Stimulated activated CD8-positive, alpha-beta memory T cell treated with anti-CD3 and anti-CD28 coated beads, Interleukin-7, amount 100 ng/mL, for 4 hours (primary cell): ENCODE measurements around the gene OS9.
A peak's percentile ranks its signal among the peaks of the same experiment; 100 is the strongest.

Source experiments
- DNase-seq, 2 donors: peaks; one replicate each; pipeline ENCODE4 v3.0.0-alpha.2; 2020; ENCODE audit warnings: low read depth in 2 of 2

OS9 gene

DNA sequence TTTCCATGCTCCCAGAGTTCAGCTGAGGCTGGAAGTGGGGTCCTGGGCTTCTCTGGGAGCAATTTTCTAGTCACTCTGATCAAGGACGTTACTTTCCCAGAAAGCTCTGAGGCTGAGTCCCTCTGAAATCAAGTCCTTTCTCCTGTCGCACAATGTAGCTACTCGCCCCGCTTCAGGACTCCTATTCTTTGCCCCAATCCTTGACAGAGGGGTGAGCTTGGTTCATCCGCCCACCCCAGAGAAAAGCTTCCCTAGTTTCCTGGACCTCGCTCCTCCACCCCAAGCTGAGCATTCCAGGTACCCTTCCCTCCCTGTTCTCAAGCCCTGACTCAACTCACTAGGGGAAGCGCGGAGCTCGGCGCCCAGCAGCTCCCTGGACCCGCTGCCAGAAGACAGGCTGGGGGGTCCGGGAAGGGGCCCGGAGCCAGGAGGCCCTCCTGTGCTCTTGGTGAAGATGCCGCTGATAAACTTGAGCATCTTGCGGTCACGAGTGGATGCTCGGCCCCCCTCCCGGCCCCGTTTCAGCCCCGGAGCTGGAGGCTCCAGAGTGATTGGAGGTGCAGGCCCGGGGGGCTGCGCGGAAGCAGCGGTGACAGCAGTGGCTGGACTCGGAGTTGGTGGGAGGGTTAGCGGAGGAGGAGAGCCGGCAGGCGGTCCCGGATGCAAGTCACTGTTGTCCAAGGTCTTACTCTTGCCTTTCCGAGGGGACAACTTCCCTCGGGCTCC is 43.0 kb downstream of the OS9 start:
- DNase-seq: no peak

DNA sequence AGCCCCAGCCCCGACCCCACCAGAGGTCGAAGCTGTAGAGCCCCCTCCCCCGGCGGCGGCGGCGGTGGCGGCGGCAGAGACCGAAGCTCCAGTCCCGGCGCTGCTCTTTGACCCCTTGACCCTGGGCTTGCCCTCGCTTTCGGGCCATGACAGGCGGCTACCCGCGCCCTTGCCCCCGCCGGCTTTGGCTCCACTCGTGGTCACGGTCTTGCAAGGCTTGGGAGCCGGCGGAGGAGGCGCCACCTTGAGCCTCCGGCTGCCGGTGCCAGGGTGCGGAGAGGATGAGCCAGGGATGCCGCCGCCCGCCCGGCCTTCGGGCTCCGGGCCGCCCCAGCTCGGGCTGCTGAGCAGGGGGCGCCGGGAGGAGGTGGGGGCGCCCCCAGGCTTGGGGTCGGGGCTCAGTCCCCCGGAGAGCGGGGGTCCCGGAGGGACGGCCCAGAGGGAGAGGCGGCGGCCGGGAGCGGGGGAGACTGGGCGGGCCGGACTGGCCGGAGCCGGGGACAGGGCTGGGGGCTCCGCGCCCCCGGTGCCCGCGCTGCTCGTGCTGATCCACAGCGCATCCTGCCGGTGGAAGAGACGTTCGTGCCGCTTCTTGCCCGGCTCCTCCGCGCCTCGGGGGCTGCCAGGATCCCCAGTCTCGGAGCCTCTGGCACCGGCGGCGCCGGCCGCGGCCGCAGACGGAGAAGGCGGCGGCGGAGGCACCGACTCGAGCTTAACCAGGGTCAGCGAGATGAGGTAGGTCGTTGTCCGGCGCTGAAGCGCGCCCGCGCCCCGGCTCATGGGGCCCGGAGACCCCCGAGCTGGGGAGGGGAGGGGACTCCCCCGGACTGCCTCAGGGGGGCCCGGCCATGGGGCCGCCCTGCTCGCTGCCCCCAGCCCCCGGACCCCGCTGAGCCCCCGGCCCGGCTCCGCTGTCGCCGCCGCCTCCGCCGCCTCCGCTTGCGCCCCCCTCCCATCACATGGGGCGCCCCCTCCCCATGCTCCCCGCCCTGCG is 43.8 kb downstream of the OS9 start:
- DNase-seq: no peak

DNA sequence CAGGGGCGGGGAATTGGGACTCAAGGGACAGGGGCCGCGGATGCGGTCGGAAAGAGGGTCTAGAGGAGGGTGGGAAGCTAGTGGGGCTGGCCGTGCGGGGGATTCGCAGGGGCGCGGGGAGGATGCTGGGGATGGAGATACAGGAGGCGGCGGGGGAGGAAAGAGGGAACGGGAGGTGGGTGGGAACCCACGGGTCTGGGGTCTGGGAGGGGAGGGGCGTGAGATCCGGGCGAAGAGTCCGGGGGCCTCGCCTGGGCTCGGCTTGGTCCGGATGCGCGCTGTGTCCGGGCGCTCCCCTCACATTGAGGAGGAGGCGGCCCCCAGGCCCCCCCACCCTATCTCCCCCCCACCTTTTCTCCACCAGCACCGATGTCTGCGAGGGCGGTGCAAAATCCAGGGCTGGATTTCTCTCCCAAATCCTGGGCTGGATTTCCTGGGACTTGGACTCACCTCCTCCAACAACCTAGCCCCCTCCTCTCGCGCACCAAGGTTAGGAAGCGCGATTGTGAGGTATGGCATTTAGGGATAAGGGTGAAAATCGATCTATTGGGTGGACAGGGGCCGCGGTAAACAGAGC is 44.8 kb downstream of the OS9 start, which contains the start of gene AGAP2:
Gene AGAP2 (minus strand): TSS at position 82 of the 577 bp plus-strand sequence. CDS start 496 bp downstream, outside the sequence.
- no peak for DNase-seq

DNA sequence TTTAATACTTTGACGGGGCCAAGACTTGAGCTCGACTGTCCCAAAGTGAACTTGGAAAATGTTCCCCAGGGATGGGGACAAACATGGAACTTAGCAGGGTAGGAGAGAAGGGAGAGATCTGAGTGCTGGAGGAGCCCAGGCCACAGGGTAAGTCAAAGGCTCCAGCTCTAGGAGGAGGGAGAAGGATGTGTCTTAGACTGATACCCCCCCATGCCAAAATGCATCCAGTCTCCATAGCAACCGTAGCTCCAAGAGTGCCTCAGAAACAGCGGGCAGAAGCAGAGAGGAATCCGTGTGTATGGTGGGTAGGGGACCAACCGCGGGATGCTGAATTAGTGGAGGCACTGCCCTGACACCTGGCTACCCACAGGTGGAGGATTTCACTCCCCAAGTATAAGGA is 45.5 kb downstream of the OS9 start:
- no peak for DNase-seq

DNA sequence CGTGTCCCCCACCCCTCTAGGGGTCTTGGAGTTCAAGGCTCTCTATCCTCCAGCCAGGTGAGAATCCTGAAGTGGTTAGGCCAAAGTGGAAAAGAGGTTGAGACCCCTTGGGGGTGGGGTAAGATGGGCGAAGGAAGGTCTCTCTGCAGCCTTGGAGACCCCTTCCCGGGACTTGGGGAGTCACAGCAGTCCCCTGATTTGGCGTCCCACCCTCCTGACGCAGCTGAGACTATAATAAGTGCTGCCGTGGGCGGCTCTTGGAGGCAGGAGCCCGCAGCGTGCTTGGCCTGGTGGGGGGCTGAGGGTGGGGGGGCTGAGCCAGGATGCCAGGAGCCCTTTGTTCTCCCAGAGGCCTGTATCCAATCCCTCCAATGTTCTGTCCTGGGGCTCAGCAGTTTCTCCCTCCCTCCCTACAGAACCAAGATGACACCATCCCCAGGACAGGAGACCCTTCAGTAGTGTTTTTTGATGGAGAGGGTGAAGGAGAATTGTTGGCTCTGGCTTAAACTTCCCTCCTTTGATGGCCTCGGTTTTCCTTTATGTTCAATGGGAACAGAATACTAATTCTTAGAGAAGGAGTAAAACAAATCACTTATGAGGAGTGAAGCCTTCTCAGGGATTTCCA is 46.1 kb downstream of the OS9 start:
- no peak for DNase-seq

DNA sequence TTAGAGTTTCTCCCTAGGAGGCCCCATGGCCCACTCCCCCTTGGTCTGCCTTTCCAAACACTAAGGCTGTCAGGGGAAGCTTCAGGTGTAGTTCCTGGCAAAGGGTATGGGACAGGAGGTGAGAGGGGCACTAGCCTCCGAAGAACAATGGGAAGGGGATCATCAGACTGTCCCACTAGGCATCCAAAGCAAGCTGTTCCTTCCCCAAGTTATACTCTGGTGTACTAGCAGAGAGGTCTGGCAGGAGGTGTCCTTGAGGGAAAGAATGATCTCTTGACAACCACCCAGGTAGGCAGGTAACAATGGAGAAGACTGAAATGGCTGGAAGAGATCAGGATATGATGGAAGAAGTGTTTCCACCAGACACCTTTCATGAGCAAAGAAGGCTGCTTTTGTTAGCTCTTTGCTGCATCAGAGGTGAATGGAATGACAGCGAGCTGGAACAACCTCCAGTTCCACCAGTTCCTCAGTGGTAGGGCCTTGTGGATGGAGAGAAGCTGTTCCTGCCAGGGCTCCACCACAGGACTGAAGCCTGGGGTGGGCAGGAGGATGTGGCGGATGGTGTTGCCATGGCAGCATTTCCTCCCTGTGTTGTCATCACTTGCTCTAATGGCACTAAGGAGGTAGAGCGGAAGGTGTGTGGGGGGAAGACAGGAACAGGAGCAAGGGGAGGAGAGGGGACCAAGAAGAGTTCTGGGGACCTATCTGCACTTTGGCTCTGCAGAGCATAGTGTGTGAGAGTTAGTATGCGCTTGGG is 46.9 kb downstream of the OS9 start:
- peak; percentile 69 to 71 for DNase-seq

DNA sequence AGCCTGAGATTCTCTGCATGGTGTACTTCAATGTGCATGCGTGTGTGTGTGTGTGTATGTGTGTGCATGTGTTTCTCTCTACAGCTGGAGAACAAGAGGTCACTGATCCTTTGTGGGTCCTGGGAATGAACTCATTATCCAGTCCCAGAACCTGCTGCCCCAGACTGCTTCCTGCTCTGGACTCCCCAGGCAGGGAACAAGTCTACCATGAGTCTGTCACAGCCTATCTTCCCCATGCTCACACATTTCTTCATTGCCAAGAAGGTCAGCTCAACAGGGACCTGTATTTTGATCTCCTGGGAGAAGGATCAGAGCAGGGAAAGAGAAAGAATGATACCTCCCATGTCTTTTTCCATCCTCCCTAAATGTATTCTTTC is 47.5 kb downstream of the OS9 start:
- no peak for DNase-seq

DNA sequence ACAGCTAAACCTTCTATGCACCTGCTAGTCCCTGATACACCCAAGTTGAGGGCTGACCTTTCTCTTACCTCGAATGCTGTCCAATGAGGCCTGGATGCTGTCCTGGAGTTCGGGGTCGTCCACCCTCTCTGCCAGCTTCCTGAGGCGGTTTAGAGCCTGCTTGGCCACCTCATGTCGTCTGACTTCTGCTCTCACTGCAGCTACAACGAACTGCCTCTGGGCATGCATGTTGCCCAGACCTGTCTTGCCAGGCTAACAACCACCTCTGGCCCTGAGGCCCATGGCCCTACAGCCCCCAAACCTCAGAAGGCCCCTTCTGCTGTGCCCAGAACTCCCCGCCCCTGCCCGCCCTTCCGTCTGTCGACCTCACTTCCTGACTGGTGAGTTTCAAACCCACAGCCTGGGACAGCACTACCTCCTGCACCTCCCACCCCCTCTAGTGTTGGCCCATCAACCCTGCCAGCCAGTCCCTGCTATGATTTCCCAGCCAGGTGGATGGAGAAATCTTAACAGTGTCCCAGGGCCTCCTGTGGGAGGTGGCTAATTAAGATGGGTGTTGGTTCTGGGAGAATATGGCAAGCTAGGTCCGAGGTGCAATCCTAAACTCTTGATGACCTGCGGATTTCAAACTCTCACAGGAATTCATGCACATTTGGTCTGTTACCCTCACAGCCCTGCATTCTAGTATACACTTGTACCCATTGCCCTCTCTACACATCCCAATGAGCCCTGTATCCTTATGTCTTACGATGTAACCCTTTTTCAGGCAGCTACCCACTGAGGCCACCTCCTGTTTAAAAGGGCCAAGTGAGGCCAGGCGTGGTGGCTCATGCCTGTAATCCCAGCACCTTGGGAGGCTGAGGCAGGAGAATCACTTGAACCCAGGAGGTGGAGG is 48.2 kb downstream of the OS9 start:
- peak; percentile 69 to 73 for DNase-seq

DNA sequence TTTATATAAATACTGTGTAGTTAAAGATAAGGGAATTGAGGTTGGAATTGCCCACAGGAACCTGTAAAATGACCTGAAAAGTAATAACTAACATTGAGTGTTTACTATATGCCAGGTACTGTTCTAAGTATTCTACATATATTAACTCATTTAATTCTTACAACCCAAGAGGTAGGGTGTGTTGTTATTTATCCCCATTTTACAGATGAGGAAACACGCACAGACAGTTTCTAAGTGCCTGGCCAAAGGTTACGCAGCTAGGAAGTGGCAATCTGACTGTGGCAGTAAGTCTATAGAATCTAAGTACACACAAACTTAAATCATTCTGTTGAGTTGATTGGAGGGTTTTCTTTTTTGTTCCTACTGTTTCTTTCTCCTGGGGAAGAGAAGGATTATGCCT is 49.8 kb downstream of the OS9 start:
- no peak for DNase-seq

DNA sequence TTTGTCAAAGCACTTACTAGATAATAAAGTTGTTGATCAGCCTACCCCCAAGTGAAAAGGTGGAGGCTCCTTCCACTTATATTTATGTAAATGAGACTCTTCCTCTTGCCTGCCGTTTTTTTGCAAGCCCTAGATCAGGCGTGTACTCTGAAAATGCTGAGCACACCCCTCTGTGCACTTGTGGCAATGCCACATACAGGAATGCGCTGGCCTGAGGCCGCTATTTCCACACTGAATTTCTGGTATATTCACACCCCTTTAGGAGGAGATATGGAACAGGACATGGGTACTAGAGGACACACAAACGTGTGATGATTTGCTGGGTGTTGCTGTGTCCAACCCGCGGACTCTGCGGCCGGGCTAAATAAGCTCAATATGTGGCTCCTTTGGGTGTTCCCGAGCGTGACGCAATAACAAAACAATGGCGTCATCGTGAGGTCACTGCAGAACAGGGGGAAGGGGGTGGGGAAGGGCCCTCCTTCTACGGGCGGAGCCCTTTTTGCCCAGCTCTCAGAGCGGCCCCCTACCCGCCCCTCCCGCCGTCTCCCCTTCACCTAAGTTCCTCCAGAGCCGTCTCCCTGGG is 50.4 kb downstream of the OS9 start:
- peak; percentile 51 to 59 for DNase-seq

DNA sequence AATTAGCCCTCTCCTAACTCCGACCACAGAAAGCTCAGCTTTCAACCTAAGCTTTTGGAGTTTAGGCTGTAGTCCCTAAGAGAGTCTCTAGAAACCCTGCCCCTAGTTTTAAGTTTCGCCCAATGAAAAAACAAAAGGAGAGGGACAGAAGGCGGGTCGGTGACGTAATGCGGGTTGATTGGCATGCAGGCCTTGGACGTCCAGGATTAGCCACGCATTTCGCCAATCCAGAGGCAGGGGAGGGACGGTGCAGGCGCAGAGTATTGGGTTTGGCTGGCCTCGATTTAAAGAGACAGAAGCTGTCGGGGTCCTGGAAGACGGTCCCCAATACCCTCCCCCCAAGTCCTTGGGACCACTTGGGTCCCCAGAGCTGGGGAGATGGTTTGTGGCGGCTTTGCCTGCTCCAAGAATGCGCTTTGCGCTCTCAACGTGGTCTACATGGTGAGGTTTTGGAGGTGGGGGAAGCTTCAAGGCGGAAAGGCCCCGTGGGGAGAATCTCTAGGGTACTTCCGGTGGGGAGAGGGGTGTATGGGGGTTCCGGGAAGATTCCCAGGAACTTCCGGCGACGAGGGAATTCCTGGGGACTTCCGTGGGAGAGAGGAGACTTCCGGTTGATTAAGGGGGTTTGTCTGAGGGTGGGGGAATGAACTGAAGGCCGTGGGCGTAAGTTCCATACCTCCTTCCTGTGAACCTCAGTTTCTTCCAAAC is 51.0 kb downstream of the OS9 start, which contains the start of gene TSPAN31:
Gene TSPAN31 (plus strand): TSS at position 263 of the 708 bp plus-strand sequence. CDS start 116 bp downstream, at position 379.
- peak; percentile 91 to 94 for DNase-seq

DNA sequence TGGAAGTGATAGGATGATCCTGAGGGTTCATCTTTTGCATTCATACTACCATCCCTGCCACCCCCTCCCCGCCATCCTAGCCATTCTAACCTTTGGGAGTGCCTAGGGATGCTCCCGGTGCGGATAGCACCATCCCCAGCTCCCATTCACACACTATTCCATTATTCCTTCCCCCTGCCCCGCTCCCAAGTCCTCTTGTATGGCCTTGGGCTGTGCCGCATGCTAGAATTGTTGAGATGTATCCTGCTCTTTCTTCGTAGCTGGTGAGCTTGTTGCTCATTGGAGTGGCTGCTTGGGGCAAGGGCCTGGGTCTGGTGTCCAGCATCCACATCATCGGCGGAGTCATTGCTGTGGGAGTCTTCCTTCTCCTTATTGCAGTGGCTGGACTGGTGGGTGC is 51.6 kb downstream of the OS9 start:
- no peak for DNase-seq

DNA sequence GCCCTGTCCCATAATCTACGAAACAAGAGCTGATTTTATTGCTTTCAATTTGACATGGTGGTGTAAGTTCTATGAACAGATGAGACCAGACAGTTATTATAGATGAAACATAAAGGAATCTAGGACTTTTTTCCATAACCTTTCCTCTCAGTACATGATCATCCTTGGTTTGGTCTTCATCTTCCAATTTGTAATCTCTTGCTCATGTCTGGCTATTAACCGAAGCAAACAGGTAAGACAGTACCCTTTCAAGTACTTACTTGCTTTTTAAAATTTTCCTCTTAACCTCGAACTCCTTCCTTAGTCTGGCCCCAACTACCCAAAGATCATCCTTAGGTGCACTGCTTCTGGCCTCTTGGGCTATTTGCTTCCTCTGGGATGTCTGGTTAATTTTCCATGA is 52.1 kb downstream of the OS9 start:
- DNase-seq: no peak

DNA sequence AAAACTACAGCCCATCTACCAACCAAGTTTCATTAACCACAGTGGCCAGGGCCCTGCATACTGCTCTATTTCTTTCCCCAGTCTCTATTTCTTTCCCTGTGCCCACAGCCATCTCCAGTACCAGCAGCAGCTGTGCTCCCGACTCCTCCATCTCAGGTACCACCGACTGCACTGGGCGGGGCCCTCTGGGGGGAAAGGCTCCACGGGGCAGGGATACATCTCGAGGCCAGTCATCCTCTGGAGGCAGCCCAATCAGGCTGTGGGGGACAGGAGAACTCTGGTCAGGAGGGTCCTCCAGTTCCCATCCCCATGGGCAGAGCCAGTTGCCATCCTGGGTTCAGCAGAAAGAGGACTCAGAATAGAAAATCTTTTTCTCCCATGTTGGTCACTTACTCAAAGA is 55.1 kb downstream of the OS9 start:
- no peak for DNase-seq

DNA sequence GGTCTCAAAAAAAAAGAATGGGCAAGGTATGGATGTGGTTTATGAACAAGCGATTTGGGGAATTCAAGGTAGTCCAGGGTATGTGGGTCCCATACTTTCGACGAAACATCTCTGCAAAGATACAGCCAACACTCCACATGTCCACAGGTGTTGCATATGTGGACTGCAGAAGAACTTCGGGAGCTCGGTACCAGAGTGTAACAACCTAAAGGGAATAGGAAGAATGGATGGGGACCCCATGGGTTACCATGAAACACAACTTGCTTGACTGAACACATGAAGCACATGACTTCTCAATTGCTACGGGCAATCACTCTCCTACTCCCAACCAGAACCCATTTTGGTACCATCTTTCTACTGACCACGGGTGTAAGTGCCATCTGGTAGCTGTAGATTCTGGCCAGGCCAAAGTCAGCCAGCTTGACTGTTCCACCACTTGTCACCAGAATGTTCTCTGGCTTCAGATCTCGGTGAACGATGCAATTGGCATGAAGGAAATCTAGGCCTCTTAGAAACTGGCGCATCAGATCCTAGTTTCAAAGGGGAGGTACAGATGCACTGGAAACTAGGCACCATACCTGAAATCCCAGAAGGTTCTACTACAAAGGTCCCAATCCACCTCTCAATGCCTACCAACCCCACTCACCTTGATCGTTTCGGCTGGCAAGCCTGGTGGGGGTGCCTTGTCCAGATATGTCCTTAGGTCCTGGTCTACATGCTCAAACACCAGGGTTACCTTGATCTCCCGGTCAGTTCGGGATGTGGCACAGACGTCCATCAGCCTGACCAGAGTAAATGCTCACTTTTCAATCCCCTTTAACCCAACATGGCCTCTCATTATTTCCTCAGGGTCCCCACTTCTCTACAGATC is 56.9 kb downstream of the OS9 start:
- no peak for DNase-seq

DNA sequence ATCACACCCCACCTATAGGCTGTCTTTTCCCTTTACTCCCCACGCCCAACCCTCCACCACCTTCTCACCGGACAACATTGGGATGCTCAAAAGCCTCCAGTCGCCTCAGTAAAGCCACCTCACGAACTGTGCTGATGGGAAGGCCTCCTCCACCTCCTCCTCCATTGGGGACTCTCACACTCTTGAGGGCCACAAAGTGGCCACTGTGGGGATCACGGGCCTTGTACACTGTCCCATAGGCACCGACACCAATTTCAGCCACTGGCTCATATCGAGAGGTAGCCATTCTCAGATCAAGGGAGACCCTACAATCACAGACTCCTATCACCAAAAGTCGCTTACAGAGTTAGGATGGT is 57.5 kb downstream of the OS9 start:
- DNase-seq: no peak

DNA sequence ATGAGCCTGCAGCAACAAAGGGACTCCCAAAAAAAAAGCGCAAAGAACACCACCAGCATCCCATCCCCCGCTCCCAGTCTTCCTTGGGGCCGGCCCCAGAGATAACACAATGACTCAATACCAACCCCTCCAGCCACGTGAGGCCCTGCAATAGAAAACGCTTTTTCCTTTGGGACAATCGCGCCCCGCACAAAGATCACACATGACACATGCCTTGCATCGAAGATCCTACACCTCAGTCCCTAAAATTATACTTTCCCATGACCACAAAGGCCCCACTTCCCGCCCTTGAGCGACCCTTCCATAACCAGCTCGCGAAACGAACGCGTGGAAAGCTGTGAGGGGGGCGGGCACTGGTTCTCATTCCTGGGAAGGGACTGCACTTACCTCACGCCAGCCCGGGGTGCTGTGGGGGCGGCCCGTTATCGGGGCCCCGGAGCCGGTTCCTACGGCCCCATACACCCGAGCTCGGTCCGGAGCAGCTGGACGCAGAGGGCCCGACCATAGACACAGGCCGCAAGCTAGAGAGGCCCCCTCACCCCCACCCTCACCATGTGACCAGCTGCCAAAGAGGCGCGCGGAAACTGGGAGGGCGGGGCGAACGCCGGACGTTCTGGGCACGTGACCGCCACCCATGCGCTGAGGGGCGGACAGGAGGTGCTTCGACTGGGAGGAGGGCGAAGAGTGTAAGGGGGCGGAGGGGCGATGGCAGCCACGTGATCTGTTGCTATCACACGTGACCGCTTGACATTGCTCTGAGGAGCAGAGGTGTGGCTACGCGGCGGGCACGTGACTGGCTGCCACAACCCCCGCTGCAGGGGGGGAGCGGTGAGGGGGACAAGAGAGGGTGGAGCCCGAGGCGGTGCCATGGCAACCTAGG is 58.1 kb downstream of the OS9 start, which contains the start of gene CDK4:
Gene CDK4 (minus strand): TSS at position 523 of the 880 bp plus-strand sequence. CDS start 593 bp downstream, outside the sequence.
- peak; percentile 99 for DNase-seq
